Activated T-helper 2 cell treated with anti-CD3 and anti-CD28 coated beads, Interferon-gamma antibody, Interleukin-2, Interleukin-4, amounts not matched to agents 10 μg/mL and 5 μg/mL and 100 μg/mL, durations not matched to agents 14 hours and 24 hours and 36 hours (primary cell): ENCODE results near the gene MAPK6. TPM values are rescaled to one million over a fixed set of nuclear protein-coding genes. Genes with fewer than 3 reads are reported as not detected.

Experiments
- DNase-seq: peaks from one replicate; pipeline ENCODE4 v3.0.0; 2021; ENCODE audit warnings: low spot score
- H3K27ac Mint-ChIP-seq: one replicate; pipeline ENCODE4 v1.8.0; 2021; ENCODE audit warnings: mixed read lengths
- H3K27me3 Mint-ChIP-seq: one replicate; pipeline ENCODE4 v1.8.0; 2021; ENCODE audit warnings: low read depth, mixed read lengths
- H3K36me3 Mint-ChIP-seq: one replicate; pipeline ENCODE4 v1.8.0; 2021; ENCODE audit warnings: low read depth, mixed read lengths
- H3K4me1 Mint-ChIP-seq: one replicate; pipeline ENCODE4 v1.8.0; 2021; ENCODE audit warnings: low read depth, mixed read lengths
- H3K4me3 Mint-ChIP-seq: one replicate; pipeline ENCODE4 v1.8.0; 2021; ENCODE audit warnings: low read depth, mild to moderate bottlenecking, moderate library complexity, mixed read lengths
- H3K9me3 Mint-ChIP-seq: one replicate; pipeline ENCODE4 v1.8.0; 2021; ENCODE audit warnings: mixed read lengths
- intact Hi-C: fragments of 100-400 bp; cut with micrococcal nuclease; formaldehyde crosslinking; loops from one replicate; pipeline ENCODE4 v1.15.1; 2023
- total RNA-seq: library from RNA; stranded (reverse); gene quantifications from 2 replicates; pipeline ENCODE4 v1.2.3, GENCODE V29; 2022

The MAPK6 gene
- total RNA-seq, 1 donor from 2014 or later: 55.8 TPM

- Mint-ChIP-seq H3K36me3 (no peaks in the 10 kb centered on the region), H3K4me1 (peaks cover 46% of the 10 kb centered on the region), H3K27ac (no peak overlapping the region), H3K4me3 (no peak overlapping the region), H3K27me3 (no peaks in the 10 kb centered on the region), H3K9me3 (no peaks in the 10 kb centered on the region)
- no peak for DNase-seq
- intact Hi-C loops: no loop called here
Measured at GRCh38 chr15:52014616-52015015, 4.4 kb upstream of the MAPK6 start.

GRCh38 chr15:52016316-52016715, 2.7 kb upstream of the MAPK6 start:
- intact Hi-C loops: no loop called here
- Mint-ChIP-seq H3K9me3 (no peaks in the 10 kb centered on the region), H3K27me3 (no peaks in the 10 kb centered on the region), H3K4me3 (no peak overlapping the region), H3K27ac (no peak overlapping the region), H3K4me1 (peaks cover 45% of the 10 kb centered on the region), H3K36me3 (peaks cover 9% of the 10 kb centered on the region)
- DNase-seq: no peak

- H3K4me1 Mint-ChIP-seq: peaks cover 37% of the 10 kb centered on the region
- H3K9me3 Mint-ChIP-seq: no peaks in the 10 kb centered on the region
- H3K27me3 Mint-ChIP-seq: no peaks in the 10 kb centered on the region
- H3K27ac Mint-ChIP-seq: peak overlapping the region; percentile 99
- H3K4me3 Mint-ChIP-seq: peak overlapping the region; percentile 92
- H3K36me3 Mint-ChIP-seq: peaks cover 10% of the 10 kb centered on the region
- intact Hi-C loops: no loop called here
- no peak for DNase-seq
Measured at GRCh38 chr15:52018244-52018643, 775 bp upstream of the MAPK6 start.

GRCh38 chr15:52019394-52020220, 588 bp downstream of the MAPK6 start:
- Mint-ChIP-seq H3K4me1 (peaks cover 28% of the 10 kb centered on the region), H3K9me3 (no peaks in the 10 kb centered on the region), H3K27me3 (no peaks in the 10 kb centered on the region), H3K27ac (peak overlapping the region; percentile 99), H3K36me3 (peaks cover 10% of the 10 kb centered on the region), H3K4me3 (peak overlapping the region; percentile 95)
- DNase-seq: peak; percentile 67
- intact Hi-C loops: loop anchor here (5.0 kb wide), 2 partner anchors 58 to 203 kb away; no protein-coding TSS in a partner anchor

- intact Hi-C loops: loop anchor here (1.0 to 5.0 kb wide), 5 partner anchors 7 to 202 kb away; no protein-coding TSS in a partner anchor
- H3K4me3 Mint-ChIP-seq: peak overlapping the region; percentile 95
Measured at GRCh38 chr15:52020221-52021085, 1.4 kb downstream of the MAPK6 start.

GRCh38 chr15:52021128-52021671, 2.2 kb downstream of the MAPK6 start:
- H3K36me3 Mint-ChIP-seq: peaks cover 14% of the 10 kb centered on the region
- peaks cover 28% of the 10 kb centered on the region for H3K4me1 Mint-ChIP-seq
- DNase-seq: peak; percentile 50
- intact Hi-C loops: loop anchor here (1.0 to 5.0 kb wide), 5 partner anchors 8 to 201 kb away; no protein-coding TSS in a partner anchor
- H3K27ac Mint-ChIP-seq: peak overlapping the region; percentile 95
- H3K9me3 Mint-ChIP-seq: no peaks in the 10 kb centered on the region
- peak overlapping the region; percentile 95 for H3K4me3 Mint-ChIP-seq
- no peaks in the 10 kb centered on the region for H3K27me3 Mint-ChIP-seq

More at GRCh38 chr15:52020221-52021085, 1.4 kb downstream of the MAPK6 start:
- no peak for DNase-seq
- Mint-ChIP-seq H3K27ac (peak overlapping the region; percentile 95), H3K27me3 (no peaks in the 10 kb centered on the region), H3K4me1 (peaks cover 28% of the 10 kb centered on the region), H3K36me3 (peaks cover 10% of the 10 kb centered on the region), H3K9me3 (no peaks in the 10 kb centered on the region)

GRCh38 chr15:52021892-52022540, 3.0 kb downstream of the MAPK6 start:
- no peak overlapping the region for H3K27ac Mint-ChIP-seq

GRCh38 chr15:52023169-52023922, 4.3 kb downstream of the MAPK6 start:
- Mint-ChIP-seq H3K27me3 (no peaks in the 10 kb centered on the region), H3K4me3 (no peak overlapping the region), H3K9me3 (no peaks in the 10 kb centered on the region), H3K27ac (peak overlapping the region; percentile 61), H3K36me3 (peaks cover 21% of the 10 kb centered on the region), H3K4me1 (peaks cover 27% of the 10 kb centered on the region)
- no peak for DNase-seq
- intact Hi-C loops: loop anchor here (5.0 kb wide), 2 partner anchors 54 to 199 kb away; no protein-coding TSS in a partner anchor

More at GRCh38 chr15:52021892-52022540, 3.0 kb downstream of the MAPK6 start:
- intact Hi-C loops: loop anchor here (1.0 to 5.0 kb wide), 5 partner anchors 9 to 200 kb away; no protein-coding TSS in a partner anchor
- no peaks in the 10 kb centered on the region for H3K9me3 Mint-ChIP-seq
- H3K36me3 Mint-ChIP-seq: peaks cover 14% of the 10 kb centered on the region
- no peak for DNase-seq
- H3K4me1 Mint-ChIP-seq: peaks cover 32% of the 10 kb centered on the region
- H3K4me3 Mint-ChIP-seq: no peak overlapping the region
- no peaks in the 10 kb centered on the region for H3K27me3 Mint-ChIP-seq

GRCh38 chr15:52028431-52029093, 9.5 kb downstream of the MAPK6 start:
- intact Hi-C loops: no loop called here
- Mint-ChIP-seq H3K27me3 (no peaks in the 10 kb centered on the region), H3K4me1 (peaks cover 28% of the 10 kb centered on the region), H3K4me3 (no peak overlapping the region), H3K36me3 (peaks cover 49% of the 10 kb centered on the region), H3K27ac (peak overlapping the region; percentile 21), H3K9me3 (peaks cover 7% of the 10 kb centered on the region)
- DNase-seq: no peak

GRCh38 chr15:52030010-52030409, 11.0 kb downstream of the MAPK6 start:
- Mint-ChIP-seq H3K27ac (peak overlapping the region; percentile 6), H3K4me1 (peaks cover 29% of the 10 kb centered on the region), H3K9me3 (peaks cover 20% of the 10 kb centered on the region), H3K36me3 (peaks cover 62% of the 10 kb centered on the region), H3K27me3 (no peaks in the 10 kb centered on the region), H3K4me3 (no peak overlapping the region)
- no peak for DNase-seq
- intact Hi-C loops: no loop called here

- Mint-ChIP-seq H3K36me3 (peaks cover 61% of the 10 kb centered on the region), H3K27ac (no peak overlapping the region), H3K4me3 (no peak overlapping the region), H3K4me1 (peaks cover 29% of the 10 kb centered on the region), H3K27me3 (no peaks in the 10 kb centered on the region), H3K9me3 (peaks cover 21% of the 10 kb centered on the region)
- intact Hi-C loops: no loop called here
- no peak for DNase-seq
Measured at GRCh38 chr15:52031556-52031955, 12.5 kb downstream of the MAPK6 start.
